ENCODE results near the gene APEX1.
"Not testable (repeated sequence)": the region's sequence is repeated elsewhere in the genome, so short reads cannot be mapped to it uniquely, and the experiment has no call there.

APEX1 gene

GRCh38 chr14:20435582-20436362 lies 19.3 kb upstream of the APEX1 start, which contains the start of gene KLHL33:
TSS of gene KLHL33 (minus strand) at chr14:20436166. CDS start at chr14:20435811, 355 bp downstream.
- no peak for DNase-seq (ENCODE audit: low read depth)

- DNase-seq (ENCODE audit: low read depth), result peak; percentile 49
These were observed 18.7 kb upstream of the APEX1 start for GRCh38 chr14:20436363-20436755.

DNA sequence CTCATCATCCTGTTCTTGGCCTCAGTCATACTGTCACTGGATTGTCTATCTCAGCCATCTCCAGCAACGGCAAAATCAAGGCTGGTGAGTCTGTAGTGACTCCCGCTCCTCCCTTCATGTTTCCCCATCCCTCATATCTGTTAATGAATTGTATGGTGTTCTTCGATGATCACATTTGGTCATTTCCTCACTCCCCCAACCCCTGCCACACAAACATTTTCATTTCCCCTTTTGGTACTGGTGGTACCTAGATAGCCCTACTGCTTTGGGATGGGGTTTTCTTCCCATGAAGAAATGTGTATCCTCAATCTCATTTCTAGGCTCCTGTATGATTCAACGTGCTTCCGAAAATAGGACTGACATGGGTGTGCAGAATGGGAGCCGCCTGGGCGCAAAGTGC lies 16.4 kb upstream of the APEX1 start:
- DNase-seq (ENCODE audit: low read depth), result no peak

DNA sequence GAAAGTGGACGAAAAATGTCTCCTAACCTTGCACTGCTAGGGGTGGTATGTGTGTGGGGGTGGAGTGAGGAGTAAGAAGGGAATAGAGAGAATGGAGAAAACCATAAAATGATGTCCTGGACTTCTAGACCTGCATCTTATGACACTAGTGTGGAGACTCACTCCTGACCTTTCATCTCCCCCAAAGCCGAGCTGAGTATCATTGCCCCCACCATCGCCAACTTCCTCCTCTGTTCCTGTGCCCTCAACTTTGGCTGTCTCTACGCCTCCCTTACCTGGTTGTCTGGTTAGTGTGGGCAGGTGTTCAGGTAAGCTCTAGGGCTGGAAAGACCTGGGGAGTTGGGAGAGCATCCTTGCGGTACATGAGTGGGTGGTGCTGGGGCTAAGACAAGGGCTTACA lies 14.6 kb upstream of the APEX1 start:
- DNase-seq (ENCODE audit: low read depth), result no peak

DNA sequence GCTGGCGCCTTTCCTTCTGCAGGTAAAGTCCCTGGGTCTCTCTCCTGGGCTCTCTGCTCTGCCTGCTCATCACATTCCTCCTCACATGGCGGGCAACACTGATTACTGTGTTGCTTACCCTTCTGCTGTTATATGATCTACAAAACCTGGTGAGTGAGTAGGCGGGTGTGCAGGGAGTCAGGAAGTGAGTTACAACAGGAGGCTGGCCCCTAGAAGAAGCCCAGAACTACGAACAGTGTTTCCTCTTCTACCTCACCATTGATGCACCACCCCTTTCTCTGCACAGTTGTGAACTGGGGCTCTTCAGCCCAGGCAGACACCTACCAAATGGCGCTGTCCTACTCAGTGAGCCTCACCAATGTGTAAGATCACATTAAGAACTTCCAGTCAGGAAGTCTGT lies 14.1 kb upstream of the APEX1 start:
- DNase-seq (ENCODE audit: low read depth), result no peak

GRCh38 chr14:20441461-20441860 lies 13.6 kb upstream of the APEX1 start:
- no peak for DNase-seq (ENCODE audit: low read depth)

DNA sequence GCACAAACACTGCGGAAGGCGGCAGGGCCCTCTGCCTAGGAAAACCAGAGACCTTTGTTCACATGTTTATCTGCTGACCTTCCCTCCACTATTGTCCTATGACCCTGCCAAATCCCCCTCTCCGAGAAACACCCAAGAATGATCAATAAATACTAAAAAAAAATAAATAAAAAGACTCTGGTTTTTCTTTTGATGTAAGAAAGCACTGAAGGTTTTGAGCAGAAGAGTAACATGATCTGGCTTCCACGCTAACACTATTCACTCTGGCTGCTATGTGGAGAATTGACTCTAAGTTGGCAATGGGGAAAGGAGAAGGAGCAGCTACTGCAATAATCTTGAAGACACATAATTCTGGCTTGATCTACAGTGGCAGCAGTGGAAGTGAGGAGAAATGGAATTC lies 11.4 kb upstream of the APEX1 start:
- DNase-seq (ENCODE audit: low read depth), result not testable (repeated sequence)

GRCh38 chr14:20446889-20447288 lies 8.1 kb upstream of the APEX1 start:
- no peak for DNase-seq (ENCODE audit: low read depth)

DNA sequence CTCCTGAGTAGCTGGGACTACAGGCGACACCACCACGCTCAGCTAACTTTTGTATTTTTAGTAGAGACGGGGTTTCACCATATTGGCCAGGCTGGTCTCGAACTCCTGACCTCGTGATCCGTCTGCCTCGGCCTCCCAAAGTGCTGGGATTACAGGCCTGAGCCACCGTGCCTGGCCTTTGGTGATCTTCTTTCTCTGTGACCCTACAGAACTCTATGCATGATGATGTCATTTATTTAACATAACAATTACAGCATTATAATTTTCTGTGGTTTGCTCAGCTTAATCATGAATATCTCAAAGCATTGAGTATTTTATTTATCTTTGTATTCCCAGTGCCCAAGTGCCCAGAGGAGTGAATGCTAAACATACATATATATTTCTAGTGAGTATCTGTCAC lies 2.2 kb upstream of the APEX1 start:
- DNase-seq (ENCODE audit: low read depth), result not testable (repeated sequence)

DNA sequence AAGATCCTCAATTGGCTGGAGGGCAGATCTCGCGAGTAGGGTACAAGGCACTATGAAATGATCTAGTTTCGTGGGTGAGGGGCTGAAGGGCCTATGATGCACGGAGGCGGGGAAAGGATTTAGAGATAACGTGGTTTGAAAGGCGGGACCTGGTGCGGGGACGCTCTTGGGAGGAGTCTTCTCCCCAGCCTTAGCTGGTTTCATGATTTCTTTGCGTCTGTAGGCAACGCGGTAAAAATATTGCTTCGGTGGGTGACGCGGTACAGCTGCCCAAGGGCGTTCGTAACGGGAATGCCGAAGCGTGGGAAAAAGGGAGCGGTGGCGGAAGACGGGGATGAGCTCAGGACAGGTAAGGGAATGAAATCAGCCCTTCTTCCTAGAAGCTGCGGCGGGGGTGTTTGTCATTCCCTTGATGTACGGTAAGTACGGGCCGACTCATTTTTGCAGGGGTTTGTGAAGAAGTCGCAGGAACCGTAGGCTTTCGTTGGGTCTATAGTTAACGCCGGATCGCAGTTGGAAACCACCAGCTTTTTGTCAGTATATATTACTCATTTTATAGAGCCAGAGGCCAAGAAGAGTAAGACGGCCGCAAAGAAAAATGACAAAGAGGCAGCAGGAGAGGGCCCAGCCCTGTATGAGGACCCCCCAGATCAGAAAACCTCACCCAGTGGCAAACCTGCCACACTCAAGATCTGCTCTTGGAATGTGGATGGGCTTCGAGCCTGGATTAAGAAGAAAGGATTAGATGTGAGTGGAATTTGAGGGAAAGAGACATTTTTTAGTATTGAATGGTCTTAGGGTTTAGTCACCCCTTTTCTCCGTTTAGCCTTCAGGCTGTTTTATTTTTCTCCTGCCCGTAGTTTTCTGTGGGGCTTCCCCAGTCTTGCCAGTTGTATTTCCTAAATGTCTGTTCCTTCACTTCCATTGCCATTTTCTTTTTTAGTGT lies 602 bp downstream of the APEX1 start:
- DNase-seq (ENCODE audit: low read depth), result no peak

- no peak for DNase-seq (ENCODE audit: low read depth)
These were observed 1.9 kb downstream of the APEX1 start for GRCh38 chr14:20456971-20457370.

GRCh38 chr14:20458031-20458789 lies 3.2 kb downstream of the APEX1 start:
- DNase-seq (ENCODE audit: low read depth), result no peak

DNA sequence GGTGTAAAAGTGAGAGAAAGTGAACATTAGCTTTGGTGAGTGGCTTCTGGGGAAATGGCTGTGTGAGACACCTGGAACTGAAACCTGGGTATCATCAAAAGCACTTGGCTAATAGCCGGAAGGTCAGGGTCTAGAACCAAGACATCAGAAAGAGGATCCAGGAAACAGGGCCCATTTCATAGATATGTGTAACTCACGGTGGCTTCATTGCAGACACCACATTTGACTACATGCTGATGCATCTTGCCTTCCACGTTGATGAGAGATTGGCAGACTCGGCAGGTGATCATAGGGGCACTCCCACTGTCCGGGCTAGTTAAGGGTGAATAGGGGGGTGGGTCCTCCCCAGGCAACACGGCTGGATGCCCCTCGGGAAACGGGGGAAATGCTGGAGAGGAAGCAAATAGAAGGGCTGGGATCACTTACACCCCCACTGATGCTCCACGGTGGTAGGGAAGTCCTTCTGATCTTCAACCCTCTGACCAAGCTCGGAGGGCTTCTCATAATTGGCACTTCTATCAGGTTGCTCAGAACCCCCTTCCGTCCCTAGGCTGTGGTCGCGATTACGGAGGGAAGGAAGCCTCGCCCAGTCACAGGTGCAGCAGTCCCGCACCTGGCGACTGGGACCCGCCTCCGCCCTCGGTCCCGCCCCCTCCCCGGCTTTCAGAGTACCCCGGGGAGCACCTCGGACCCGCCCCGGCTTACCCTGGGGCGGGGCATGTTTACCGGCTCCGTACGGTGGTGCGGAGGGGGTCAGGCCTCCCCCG lies 5.6 kb downstream of the APEX1 start:
- DNase-seq (ENCODE audit: low read depth), result no peak

DNA sequence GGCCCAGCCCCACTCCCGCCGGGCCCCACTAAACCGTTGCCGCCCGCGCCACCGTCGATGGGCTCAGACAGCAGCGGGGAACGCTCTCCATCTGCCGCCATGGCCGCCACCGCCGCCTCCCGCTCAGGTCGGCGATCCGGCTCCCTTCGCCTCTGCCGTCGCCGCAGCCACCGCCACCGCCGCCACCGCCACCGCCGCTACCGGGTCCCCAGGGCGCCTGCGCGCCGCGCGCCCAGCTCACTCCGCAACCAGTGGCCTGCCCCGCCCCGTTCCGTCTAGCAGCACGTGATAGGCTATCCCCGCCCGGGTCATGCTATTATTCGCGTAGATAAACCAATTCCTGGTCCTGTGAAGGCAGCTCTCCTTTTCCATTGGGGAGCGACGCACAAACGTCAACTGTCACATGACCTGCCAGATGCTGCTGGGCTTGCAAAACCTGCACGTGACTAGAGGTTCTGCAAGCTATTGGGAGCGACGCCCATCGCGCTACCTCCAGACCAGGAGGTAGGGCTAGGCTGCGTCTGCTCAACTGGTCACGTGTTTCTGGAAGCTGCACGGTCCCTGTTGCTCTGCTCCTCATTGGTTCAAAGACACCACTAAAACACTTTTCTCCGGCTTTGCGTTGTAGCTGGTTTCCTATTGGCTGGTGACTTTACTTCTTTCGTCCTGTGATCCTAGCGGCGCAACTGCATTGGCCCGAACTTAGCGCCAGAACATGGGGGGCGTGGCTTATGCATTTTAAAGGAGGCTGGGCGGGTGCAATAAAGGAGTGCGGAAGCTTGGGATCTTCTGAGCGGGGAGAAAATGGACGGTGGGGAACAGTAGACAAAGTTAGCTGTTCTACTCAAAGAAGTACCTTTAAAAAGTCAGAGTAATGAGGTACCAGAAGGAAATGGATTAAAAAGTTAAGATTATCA lies 6.5 kb downstream of the APEX1 start, which contains the start of gene PIP4P1:
TSS of gene PIP4P1 (minus strand) at position 210 of the 917 bp plus-strand sequence. CDS start at position 101, 109 bp downstream.
- peak; percentile 99 for DNase-seq (ENCODE audit: low read depth)

DNA sequence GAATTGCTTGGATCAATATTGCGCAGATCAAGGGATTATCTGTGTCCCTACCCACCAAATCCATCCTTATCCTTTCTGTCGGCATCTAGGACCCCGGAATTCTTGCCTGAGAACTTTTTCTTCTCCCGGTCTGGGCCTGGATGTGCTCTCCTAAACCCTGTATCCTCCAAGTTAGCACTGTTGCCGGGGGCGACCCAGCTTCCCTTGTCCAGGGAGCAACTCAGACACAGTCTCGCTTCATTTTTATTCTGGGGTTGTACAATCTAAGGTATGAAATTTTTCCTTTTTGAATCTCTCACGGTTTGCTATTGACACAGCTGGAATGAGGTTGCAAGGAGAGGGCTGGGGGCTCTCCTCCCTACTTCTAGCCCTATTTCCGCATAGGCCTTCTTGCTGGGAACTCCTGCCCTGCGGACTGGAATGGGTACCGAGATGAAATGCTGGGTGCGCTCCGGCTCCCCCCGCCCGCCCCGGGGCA lies 13.8 kb downstream of the APEX1 start:
- DNase-seq (ENCODE audit: low read depth), result no peak

- DNase-seq (ENCODE audit: low read depth), result peak; percentile 62
These were observed 14.3 kb downstream of the APEX1 start, which contains the start of gene PNP for GRCh38 chr14:20469242-20469889. TSS of gene PNP (plus strand) at chr14:20469406. CDS start at chr14:20469525, 119 bp downstream.

DNA sequence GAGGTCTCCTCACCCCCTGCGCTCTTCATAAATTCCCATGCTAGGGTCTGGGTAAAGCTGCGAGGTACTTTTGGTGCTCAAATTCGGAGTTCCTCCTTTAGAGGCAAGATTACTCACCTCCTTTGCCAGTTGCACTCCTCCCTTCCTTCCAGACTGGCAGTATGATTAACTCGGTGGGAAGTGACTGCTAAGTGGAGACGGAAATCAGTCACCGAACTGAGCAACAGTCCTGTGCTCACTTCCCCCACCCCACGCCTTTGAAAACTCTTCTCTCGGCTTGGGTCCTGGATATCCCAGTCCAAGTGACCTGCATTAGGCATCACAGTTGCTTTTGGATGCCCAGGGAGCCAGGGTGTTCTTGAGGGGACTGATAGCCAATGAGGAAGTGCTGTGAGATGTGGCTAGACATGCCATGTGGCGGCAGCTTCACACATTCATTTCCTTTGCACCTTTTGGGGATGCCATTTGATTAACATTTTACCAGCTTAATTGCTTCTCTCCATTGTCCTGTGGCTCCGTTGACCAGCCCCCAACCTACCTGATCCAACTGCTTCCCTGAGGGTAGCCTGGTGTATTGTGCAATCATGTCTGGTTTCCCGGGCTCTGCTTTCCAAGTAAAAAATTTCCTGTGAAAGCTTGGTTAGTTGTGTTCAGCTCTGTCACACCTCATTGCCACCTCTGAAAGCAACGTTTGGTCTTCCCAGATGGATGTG lies 15.0 kb downstream of the APEX1 start:
- peak; percentile 69 for DNase-seq (ENCODE audit: low read depth)

DNA sequence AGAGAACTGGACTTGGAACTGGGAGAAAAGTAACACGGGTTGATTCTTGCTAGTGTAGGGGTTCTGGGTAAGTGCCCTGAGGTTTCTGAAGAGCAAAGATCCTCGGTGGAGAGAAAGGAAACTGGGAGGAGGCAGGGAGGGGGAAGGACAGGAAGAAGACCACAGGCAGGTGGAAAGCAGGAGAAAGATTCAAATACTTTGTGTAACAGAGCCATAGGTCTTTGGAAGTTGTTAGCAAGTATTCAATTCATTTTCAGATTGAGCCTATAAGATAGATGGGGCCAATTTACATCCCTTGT lies 15.5 kb downstream of the APEX1 start:
- no peak for DNase-seq (ENCODE audit: low read depth)

Data from HS-5 (cell line).